ENCODE data around the gene SMC2. TPM values are rescaled to one million over a fixed set of nuclear protein-coding genes. Genes with fewer than 3 reads are reported as not detected.

Gene SMC2
- total and polyA plus RNA-seq, 2 donors (not counting 3 experiments of a cell fraction or from before 2014, with no cell fraction given): 5.3 to 34.1 TPM

GRCh38 chr9:104068546-104068945 is 25.6 kb upstream of the SMC2 start:
- DNase-seq (ENCODE audit: low read depth, low spot score): no peak
- Histone ChIP-seq H3K79me2 (ENCODE audit: control insufficient read depth, insufficient read depth, low read length) (no peaks in the 10 kb centered on the region), H3K9me1 (replicated peaks; ENCODE audit: control insufficient read depth, extremely low read depth, insufficient read depth, low read length) (no peaks in the 10 kb centered on the region), H3K27ac (ENCODE audit: insufficient read depth, low read depth, low read length) (no peak overlapping the region), H3K4me2 (ENCODE audit: insufficient read depth, low read length) (no peak overlapping the region), H4K20me1 (replicated peaks; ENCODE audit: control insufficient read depth, extremely low read depth, insufficient read depth, low read length) (no peaks in the 10 kb centered on the region), H3K4me1 (ENCODE audit: control insufficient read depth, extremely low read depth, insufficient read depth, low read length) (no peaks in the 10 kb centered on the region), H2AFZ (ENCODE audit: low read depth, low read length) (no peak overlapping the region), H3K4me3 (replicated peaks in 1 of 3; ENCODE audit: insufficient read depth in 1 of 3, low read depth in 1 of 3, low read length in 3 of 3) (no peak overlapping the region), H3K27me3 (ENCODE audit: control insufficient read depth in 2 of 2, insufficient read depth in 2 of 2, low read length in 2 of 2) (no peaks in the 10 kb centered on the region), H3K36me3 (ENCODE audit: control insufficient read depth in 2 of 2, extremely low read depth in 1 of 2, insufficient read depth in 2 of 2, low read length in 2 of 2) (no peaks in the 10 kb centered on the region), H3K9me3 (replicated peaks; ENCODE audit: control insufficient read depth, insufficient read depth, low read length) (no peaks in the 10 kb centered on the region), H3K9ac (replicated peaks; ENCODE audit: extremely low read depth, insufficient read depth, low read length) (no peak overlapping the region)
- ChIA-PET POLR2A (no interaction called here), CTCF (no interaction called here)
- TF ChIP-seq MAX (IDR thresholded peaks at IDR 0.05; ENCODE audit: insufficient read depth, insufficient read length) (no peak), POLR2A (IDR thresholded peaks at IDR 0.05; ENCODE audit: low read depth, low read length) (no peak), MYC (IDR thresholded peaks at IDR 0.05; ENCODE audit: low read depth, low read length) (no peak), POLR2AphosphoS5 (IDR thresholded peaks at IDR 0.05; ENCODE audit: insufficient read depth, low read depth, low read length) (no peak), JUN (IDR thresholded peaks at IDR 0.05; ENCODE audit: borderline replicate concordance, insufficient read depth, insufficient read length, low read depth) (no peak), FOS (IDR thresholded peaks at IDR 0.05; ENCODE audit: borderline replicate concordance, insufficient read depth, low read length) (no peak), CTCF (IDR thresholded peaks at IDR 0.05; ENCODE audit: extremely low read depth in 1 of 2, insufficient read depth in 1 of 2, low read depth in 1 of 2, low read length in 2 of 2) (no peak), EZH2 (IDR thresholded peaks at IDR 0.05; ENCODE audit: borderline replicate concordance, low read depth, low read length, severe bottlenecking) (no peak), GATA2 (IDR thresholded peaks at IDR 0.05; ENCODE audit: insufficient read depth, insufficient read length, low read depth, low read length) (no peak)
- no TSS peak for BruUV-seq (replicated peaks)
- dilution Hi-C loops (cut with MboI; ENCODE audit: extremely low pct_ligation_motif_present, low sequenced_read_pairs): no loop called here
- intact Hi-C loops (cut with micrococcal nuclease): no loop called here
- no peak for FAIRE-seq

Data from endothelial cell of umbilical vein (primary cell).